ENCODE measurements around the gene LBH.

DNA sequence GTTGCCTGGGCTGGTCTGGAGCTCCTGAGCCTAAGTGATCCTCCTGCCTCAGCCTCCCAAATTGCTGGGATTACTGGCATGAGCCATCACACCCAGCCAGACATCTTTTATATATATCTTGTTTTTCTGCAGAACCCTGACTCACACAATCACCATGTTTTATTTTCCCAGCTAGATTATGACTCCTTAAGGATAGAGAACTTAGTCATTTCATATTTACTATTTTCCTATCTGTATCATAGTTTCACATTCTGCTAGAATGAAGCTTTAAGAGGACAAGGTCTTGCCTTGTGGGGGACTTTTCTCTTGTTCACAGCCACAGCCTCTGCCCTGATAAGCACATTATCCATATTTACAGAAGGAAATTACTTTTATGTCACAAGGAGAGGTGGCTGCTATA is 73.9 kb downstream of the LBH start:
- TF ChIP-seq, protein P1, sequence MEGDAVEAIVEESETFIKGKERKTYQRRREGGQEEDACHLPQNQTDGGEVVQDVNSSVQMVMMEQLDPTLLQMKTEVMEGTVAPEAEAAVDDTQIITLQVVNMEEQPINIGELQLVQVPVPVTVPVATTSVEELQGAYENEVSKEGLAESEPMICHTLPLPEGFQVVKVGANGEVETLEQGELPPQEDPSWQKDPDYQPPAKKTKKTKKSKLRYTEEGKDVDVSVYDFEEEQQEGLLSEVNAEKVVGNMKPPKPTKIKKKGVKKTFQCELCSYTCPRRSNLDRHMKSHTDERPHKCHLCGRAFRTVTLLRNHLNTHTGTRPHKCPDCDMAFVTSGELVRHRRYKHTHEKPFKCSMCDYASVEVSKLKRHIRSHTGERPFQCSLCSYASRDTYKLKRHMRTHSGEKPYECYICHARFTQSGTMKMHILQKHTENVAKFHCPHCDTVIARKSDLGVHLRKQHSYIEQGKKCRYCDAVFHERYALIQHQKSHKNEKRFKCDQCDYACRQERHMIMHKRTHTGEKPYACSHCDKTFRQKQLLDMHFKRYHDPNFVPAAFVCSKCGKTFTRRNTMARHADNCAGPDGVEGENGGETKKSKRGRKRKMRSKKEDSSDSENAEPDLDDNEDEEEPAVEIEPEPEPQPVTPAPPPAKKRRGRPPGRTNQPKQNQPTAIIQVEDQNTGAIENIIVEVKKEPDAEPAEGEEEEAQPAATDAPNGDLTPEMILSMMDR (IDR thresholded peaks at IDR 0.05) = no peak
- no peak for TF ChIP-seq POLR2A (IDR thresholded peaks at IDR 0.05)
